ENCODE results near the gene PXN.

DNA sequence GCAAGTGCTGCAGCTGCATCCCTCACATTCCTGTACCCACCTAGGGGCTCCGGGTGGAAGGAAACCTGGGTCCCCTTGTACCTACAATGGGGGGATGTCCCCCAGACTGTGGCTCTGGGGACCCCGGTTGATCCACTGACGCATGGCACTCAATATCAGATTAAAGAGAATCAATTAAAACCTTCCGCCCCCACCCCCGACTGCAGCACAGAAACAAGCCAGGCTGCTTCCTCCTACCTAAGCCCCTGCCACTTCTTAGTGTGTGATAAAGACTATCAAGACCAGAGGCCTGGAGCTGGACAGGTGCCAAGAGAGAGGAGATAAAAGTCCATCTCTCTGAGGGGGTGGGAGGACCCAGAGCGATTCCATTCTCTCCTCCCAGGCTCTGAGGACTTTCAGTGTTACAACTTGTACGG lies 36.5 kb downstream of the PXN start:
- TF ChIP-seq, protein P1, sequence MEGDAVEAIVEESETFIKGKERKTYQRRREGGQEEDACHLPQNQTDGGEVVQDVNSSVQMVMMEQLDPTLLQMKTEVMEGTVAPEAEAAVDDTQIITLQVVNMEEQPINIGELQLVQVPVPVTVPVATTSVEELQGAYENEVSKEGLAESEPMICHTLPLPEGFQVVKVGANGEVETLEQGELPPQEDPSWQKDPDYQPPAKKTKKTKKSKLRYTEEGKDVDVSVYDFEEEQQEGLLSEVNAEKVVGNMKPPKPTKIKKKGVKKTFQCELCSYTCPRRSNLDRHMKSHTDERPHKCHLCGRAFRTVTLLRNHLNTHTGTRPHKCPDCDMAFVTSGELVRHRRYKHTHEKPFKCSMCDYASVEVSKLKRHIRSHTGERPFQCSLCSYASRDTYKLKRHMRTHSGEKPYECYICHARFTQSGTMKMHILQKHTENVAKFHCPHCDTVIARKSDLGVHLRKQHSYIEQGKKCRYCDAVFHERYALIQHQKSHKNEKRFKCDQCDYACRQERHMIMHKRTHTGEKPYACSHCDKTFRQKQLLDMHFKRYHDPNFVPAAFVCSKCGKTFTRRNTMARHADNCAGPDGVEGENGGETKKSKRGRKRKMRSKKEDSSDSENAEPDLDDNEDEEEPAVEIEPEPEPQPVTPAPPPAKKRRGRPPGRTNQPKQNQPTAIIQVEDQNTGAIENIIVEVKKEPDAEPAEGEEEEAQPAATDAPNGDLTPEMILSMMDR (IDR thresholded peaks at IDR 0.05), result no peak
- TF ChIP-seq POLR2A (IDR thresholded peaks at IDR 0.05), result no peak
- TF ChIP-seq POLR2AphosphoS5 (IDR thresholded peaks at IDR 0.05), result no peak

All from suprapubic skin (tissue), 4 donors.